K562 (cell line): ENCODE measurements around the gene CDYL. TPM values are rescaled to one million over a fixed set of nuclear protein-coding genes. Genes with fewer than 3 reads are reported as not detected.

Source experiments
- ATAC-seq: fragments of 200-7000 bp; cut with Tn5 transposase; 3 replicates; pipeline ENCODE4 v1.9.1; 2020; ENCODE audit warnings: moderate library complexity
- BruUV-seq: library from RNA; stranded (reverse); fragments of 400-500 nt; replicated peaks from 2 replicates; lab custom pipeline; 2021; lab: Mats Ljungman, UMichigan
- CTCF ChIA-PET: fragments of 300-600 bp; formaldehyde crosslinking; extraction: SDS; loops from one replicate; lab custom pipeline; 2021; ENCODE audit warnings: low intra/inter-chr PET ratio; lab: Yijun Ruan, JAX
- POLR2A ChIA-PET: fragments of 300-600, 350-650 bp; sonication (Branson Sonifier 250); formaldehyde crosslinking; extraction: SDS; loops from one replicate; lab custom pipeline; 2021; ENCODE audit warnings: antibody characterized with exemption, inconsistent platforms; lab: Yijun Ruan, JAX
- DNase-seq, 4 experiments: peaks; one replicate each; pipeline versions ENCODE4 v3.0.0 to v3.0.0-alpha.2; 2011 to 2018; ENCODE audit warnings: low spot score in 3 of 4, mixed read lengths in 3 of 4; ENCODE audit errors: extremely low read depth in 1 of 4
- FAIRE-seq: peaks from 2 replicates; lab custom pipeline; 2011; peaks lifted over from hg19 to GRCh38; lab: Jason Lieb, UNC
- H2AFZ ChIP-seq: 2 replicates; pipeline ENCODE4 v1.6.0; 2011; ENCODE audit warnings: low read depth, low read length, control low read depth, inconsistent platforms
- H3K27ac ChIP-seq: fragments of 200-600 bp; 3 replicates; pipeline ENCODE4 v1.8.0; 2011; ENCODE audit warnings: low read depth, mild to moderate bottlenecking, control low read depth, inconsistent platforms, low read length, moderate library complexity, mixed read lengths; ENCODE audit errors: extremely low read depth
- H3K27me3 ChIP-seq, 2 experiments: fragments of 300-600 bp in 1 of 2; 2 replicates in 1 of 2; 3 replicates in 1 of 2; pipeline versions ENCODE4 v1.6.0 to v1.8.0; 2011; ENCODE audit warnings: inconsistent platforms in 2 of 2, low read length in 2 of 2, mild to moderate bottlenecking in 1 of 2, mixed read lengths in 1 of 2, moderate library complexity in 1 of 2; ENCODE audit not compliant: control insufficient read depth in 2 of 2, insufficient read depth in 2 of 2
- H3K36me3 ChIP-seq: fragments of 300-600 bp; 3 replicates; pipeline ENCODE4 v1.8.0; 2011; ENCODE audit warnings: mild to moderate bottlenecking, low read length, inconsistent platforms; ENCODE audit not compliant: control insufficient read depth, insufficient read depth
- H3K4me1 ChIP-seq, 2 experiments: fragments of 200-600 bp in 1 of 2; replicated peaks in 1 of 2; 2 replicates in 1 of 2; 3 replicates in 1 of 2; pipeline versions ENCODE4 v1.5.1 to v1.8.0; 2011; ENCODE audit warnings: inconsistent platforms in 2 of 2, low read length in 2 of 2, mild to moderate bottlenecking in 1 of 2, mixed read lengths in 1 of 2, moderate library complexity in 1 of 2; ENCODE audit not compliant: control insufficient read depth in 2 of 2, insufficient read depth in 2 of 2
- H3K4me2 ChIP-seq: 2 replicates; pipeline ENCODE4 v1.6.1; 2011; ENCODE audit warnings: low read length, control low read depth, inconsistent platforms, mixed read lengths; ENCODE audit not compliant: insufficient read depth
- H3K4me3 ChIP-seq: fragments of 200-600 bp; sonication (generic), shearing (Covaris generic); 2 replicates; pipeline ENCODE4 v1.5.1; 2016; ENCODE audit warnings: control low read depth, inconsistent platforms
- H3K79me2 ChIP-seq: fragments of 200-600 bp; 3 replicates; pipeline ENCODE4 v1.8.0; 2011; ENCODE audit warnings: low read length, inconsistent platforms; ENCODE audit not compliant: control insufficient read depth, insufficient read depth
- H3K9ac ChIP-seq, 2 experiments: 2 replicates each; pipeline versions ENCODE4 v1.6.0 to v1.6.1; 2011; ENCODE audit warnings: low read depth in 2 of 2, low read length in 2 of 2, control low read depth in 1 of 2, inconsistent platforms in 1 of 2, mild to moderate bottlenecking in 1 of 2, mixed read lengths in 1 of 2; ENCODE audit not compliant: insufficient read depth in 1 of 2
- H3K9me1 ChIP-seq: one replicate; pipeline ENCODE4 v1.6.0; 2011; ENCODE audit warnings: inconsistent platforms, mild to moderate bottlenecking, low read length, moderate library complexity; ENCODE audit not compliant: control insufficient read depth, insufficient read depth
- H3K9me3 ChIP-seq: replicated peaks from 2 replicates; pipeline ENCODE4 v1.5.1; 2011; ENCODE audit warnings: low read depth, low read length, inconsistent platforms; ENCODE audit not compliant: control insufficient read depth, insufficient read depth
- H4K20me1 ChIP-seq: replicated peaks from 2 replicates; pipeline ENCODE4 v1.6.1; 2011; ENCODE audit warnings: low read length, inconsistent platforms, mixed read lengths; ENCODE audit not compliant: control insufficient read depth, insufficient read depth
- MCM5 ChIP-seq: fragments of 450-650 bp; IDR thresholded peaks from 2 replicates; pipeline ENCODE4 v1.6.1; 2016; ENCODE audit warnings: low read depth
- NRF1 ChIP-seq, 2 experiments: fragments of 450-650 bp; IDR thresholded peaks in 1 of 2; conservative IDR thresholded peaks in 1 of 2; 2 replicates each; pipeline ENCODE4 v1.6.1; 2014; ENCODE audit warnings: mild to moderate bottlenecking in 2 of 2
- PHB ChIP-seq: fragments of 250-450 bp; sonication (Bioruptor Pico); IDR thresholded peaks from 2 replicates; pipeline ENCODE4 v1.5.0; 2021
- PHTF2 ChIP-seq: fragments of 250-450 bp; sonication (Bioruptor Pico); IDR thresholded peaks from 2 replicates; pipeline ENCODE4 v1.5.0; 2021; ENCODE audit warnings: mild to moderate bottlenecking
- PRPF4 ChIP-seq: fragments of 200-400 bp; formaldehyde crosslinking; IDR thresholded peaks from one replicate; pipeline ENCODE4 v1.6.1; 2017; ENCODE audit warnings: low read length, low read depth, mild to moderate bottlenecking; ENCODE audit not compliant: insufficient read depth, poor library complexity, severe bottlenecking
- SAFB ChIP-seq: fragments of 200-400 bp; formaldehyde crosslinking; IDR thresholded peaks from 2 replicates; pipeline ENCODE4 v1.6.1; 2017; ENCODE audit warnings: low read depth, low read length, borderline replicate concordance
- SIN3B ChIP-seq: fragments of 450-650 bp; IDR thresholded peaks from 2 replicates; pipeline ENCODE4 v1.6.1; 2017; ENCODE audit warnings: low read depth, mild to moderate bottlenecking, moderate library complexity
- SRSF9 ChIP-seq: fragments of 200-400 bp; formaldehyde crosslinking; IDR thresholded peaks from 2 replicates; pipeline ENCODE4 v1.6.1; 2017; ENCODE audit warnings: low read depth, low read length, borderline replicate concordance
- TRIM28 ChIP-seq: fragments of 450-650 bp; IDR thresholded peaks from 2 replicates; pipeline ENCODE4 v1.6.1; 2017
- VEZF1 ChIP-seq: fragments of 200-800 bp; sonication (Bioruptor generic); IDR thresholded peaks from 2 replicates; pipeline ENCODE4 v1.6.1; 2017; ENCODE audit warnings: missing genetic modification characterization, missing compliant biosample characterization
- ZBTB33 ChIP-seq: sonication (generic); formaldehyde crosslinking; IDR thresholded peaks from 2 replicates; pipeline ENCODE4 v1.8.1; 2023; ENCODE audit warnings: mild to moderate bottlenecking, missing genetic modification reagents
- ZNF785 ChIP-seq: fragments of 250-450 bp; sonication (Bioruptor Pico); IDR thresholded peaks from 2 replicates; pipeline ENCODE4 v1.4.0; 2020; ENCODE audit warnings: mild to moderate bottlenecking
- WGBS: fragments of 100-300 bp; shearing (Covaris generic); methylation state at CpG from one replicate; pipeline ENCODE4 v1.1.6; 2016; ENCODE audit warnings: low coverage, mixed read lengths; ENCODE audit not compliant: insufficient coverage; ENCODE audit errors: missing lambda C conversion rate; 5-methylcytosine and 5-hydroxymethylcytosine counted together
- in situ Hi-C: fragments of 300-500 bp; cut with MboI; formaldehyde crosslinking; loops from 4 replicates; pipeline ENCODE4 v1.15.0; 2018; ENCODE audit warnings: inconsistent platforms, mixed read lengths
- intact Hi-C: fragments of 100-400 bp; cut with micrococcal nuclease; formaldehyde crosslinking; loops from 2 replicates; pipeline ENCODE4 v1.14.2; 2022
- polyA plus RNA-seq, 8 experiments: library from polyadenylated mRNA; depleted of rRNA in 4 of 8; stranded (reverse) in 5 of 8; unstranded in 3 of 8; fragments of >200 nt; fragmentation: Nextera tagmentation in 2 of 8; fragmentation: Illumina TruSeq in 1 of 8; extraction: Ambion mirVana in 2 of 8; extraction: Trizol in 1 of 8; gene quantifications; 2 replicates each; pipeline versions ENCODE4 v1.2.1 to v1.2.3, GENCODE V29; 2011 to 2014; ENCODE audit warnings: inconsistent platforms in 1 of 8, missing spikeins in 1 of 8
- total RNA-seq, 7 experiments: library from RNA; depleted of rRNA in 6 of 7; stranded (reverse); fragments of >200 nt in 6 of 7; fragmentation: Illumina TruSeq in 2 of 7; extraction: Trizol in 2 of 7; gene quantifications; 2 replicates each; pipeline versions ENCODE4 v1.2.1 to v1.2.3, GENCODE V29; 2011 to 2021; ENCODE audit warnings: low replicate concordance in 1 of 7
- TF ChIP-seq, protein P1 (sequence below): sonication (generic); formaldehyde crosslinking; IDR thresholded peaks from 2 replicates; pipeline ENCODE4 v1.8.1; 2023; ENCODE audit warnings: mild to moderate bottlenecking, missing genetic modification reagents, moderate library complexity
- TF ChIP-seq, protein P2 (sequence below): sonication (generic); IDR thresholded peaks from 2 replicates; pipeline ENCODE4 v1.6.1; 2016

The CDYL gene
- total and polyA plus RNA-seq, 9 of the 15 experiments (the other 6 are each of a cell fraction or from before 2014, with no cell fraction given): 8.1 to 45.8 (median 40.8) TPM

GRCh38 chr6:4953440-4953839 is 177.2 kb downstream of the CDYL start (continued):
- no peak for TF ChIP-seq VEZF1

- intact Hi-C loops: loop anchor here (5.0 kb wide), 1 partner anchor 76 kb away; no protein-coding TSS in a partner anchor
- no TSS peak for BruUV-seq
- ATAC-seq (peak; percentile 34; the same call in 2 of the 3 replicates), FAIRE-seq (no peak), DNase-seq (no peak)
- Histone ChIP-seq H4K20me1 (no peaks in the 10 kb centered on the region), H3K9me3 (no peaks in the 10 kb centered on the region), H2AFZ (no peak overlapping the region), H3K9ac (no peak overlapping the region), H3K27ac (no peak overlapping the region), H3K4me2 (no peak overlapping the region), H3K4me3 (no peak overlapping the region), H3K4me1 (no peaks in the 10 kb centered on the region), H3K79me2 (no peaks in the 10 kb centered on the region), H3K36me3 (peaks cover 21% of the 10 kb centered on the region; the same call in 1 of the 3 replicates), H3K27me3 (0 out of 5 replicates have a peak, but pooled peaks cover 0 to 4% of the 10 kb centered on the region in 2 experiments), H3K9me1 (no peaks in the 10 kb centered on the region)
- 66% methylated on average over 5 of the region's 5 CpGs for WGBS
- ChIA-PET CTCF (no interaction called here), POLR2A (interaction anchor here (0.6 to 1.2 kb wide), 3 partner anchors 8 to 427 kb away, joined by 3 to 6 read pairs (median 5); no protein-coding TSS in a partner anchor)
- TF ChIP-seq NRF1 (conservative IDR thresholded peaks at IDR 0.05 in 1 of 2, IDR thresholded peaks at IDR 0.05 in 1 of 2): no peak
- TF ChIP-seq ZNF785 (CRISPR knock-in tag): no peak
- no peak for TF ChIP-seq PRPF4
- TF ChIP-seq SAFB: no peak
- 0 out of 2 replicates have a peak, but pooled peaks have one; percentile 3 for TF ChIP-seq ZBTB33
- no peak for TF ChIP-seq SRSF9
- TF ChIP-seq, protein P1, sequence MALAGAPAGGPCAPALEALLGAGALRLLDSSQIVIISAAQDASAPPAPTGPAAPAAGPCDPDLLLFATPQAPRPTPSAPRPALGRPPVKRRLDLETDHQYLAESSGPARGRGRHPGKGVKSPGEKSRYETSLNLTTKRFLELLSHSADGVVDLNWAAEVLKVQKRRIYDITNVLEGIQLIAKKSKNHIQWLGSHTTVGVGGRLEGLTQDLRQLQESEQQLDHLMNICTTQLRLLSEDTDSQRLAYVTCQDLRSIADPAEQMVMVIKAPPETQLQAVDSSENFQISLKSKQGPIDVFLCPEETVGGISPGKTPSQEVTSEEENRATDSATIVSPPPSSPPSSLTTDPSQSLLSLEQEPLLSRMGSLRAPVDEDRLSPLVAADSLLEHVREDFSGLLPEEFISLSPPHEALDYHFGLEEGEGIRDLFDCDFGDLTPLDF (CRISPR knock-in tag): 0 out of 2 replicates have a peak, but pooled peaks have one; percentile 23
- TF ChIP-seq PHB: no peak
- TF ChIP-seq, protein P2, sequence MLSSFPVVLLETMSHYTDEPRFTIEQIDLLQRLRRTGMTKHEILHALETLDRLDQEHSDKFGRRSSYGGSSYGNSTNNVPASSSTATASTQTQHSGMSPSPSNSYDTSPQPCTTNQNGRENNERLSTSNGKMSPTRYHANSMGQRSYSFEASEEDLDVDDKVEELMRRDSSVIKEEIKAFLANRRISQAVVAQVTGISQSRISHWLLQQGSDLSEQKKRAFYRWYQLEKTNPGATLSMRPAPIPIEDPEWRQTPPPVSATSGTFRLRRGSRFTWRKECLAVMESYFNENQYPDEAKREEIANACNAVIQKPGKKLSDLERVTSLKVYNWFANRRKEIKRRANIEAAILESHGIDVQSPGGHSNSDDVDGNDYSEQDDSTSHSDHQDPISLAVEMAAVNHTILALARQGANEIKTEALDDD: no peak
- no peak for TF ChIP-seq VEZF1
- TF ChIP-seq TRIM28: no peak
- no peak for TF ChIP-seq SIN3B
- no peak for TF ChIP-seq PHTF2 (CRISPR knock-in tag)
- TF ChIP-seq MCM5: no peak
- in situ Hi-C loops: no loop called here
Measured at GRCh38 chr6:4956625-4957024, 180.4 kb downstream of the CDYL start.
